Measurements from ENCODE around the gene NR1H3. TPM values are rescaled to one million over a fixed set of nuclear protein-coding genes. Genes with fewer than 3 reads are reported as not detected.

The NR1H3 gene
- total and polyA plus RNA-seq, 10 of the 15 experiments (the other 5 are each of a cell fraction or from before 2014, with no cell fraction given): 2.6 to 8.9 (median 4.5) TPM

- ATAC-seq: peak; percentile 11; the same call in 2 of the 3 replicates
- no peak overlapping the region for H3K4me2 ChIP-seq (ENCODE audit: control insufficient read depth, insufficient read depth)
- RAD21 ChIA-PET (ENCODE audit: unreplicated experiment): interaction anchor here (1.0 to 1.3 kb wide), 2 partner anchors 28 to 212 kb away, joined by 3 to 5 read pairs; no protein-coding TSS in a partner anchor
Observed at GRCh38 chr11:47241841-47242301, 15.9 kb upstream of the NR1H3 start.

More at GRCh38 chr11:47241841-47242301, 15.9 kb upstream of the NR1H3 start:
- in situ Hi-C loops (cut with MboI) (no loop called here), intact Hi-C loops (cut with micrococcal nuclease; ENCODE audit: unreplicated experiment) (no loop called here)
- ChIA-PET SMC1A (ENCODE audit: uncharacterized antibody, unreplicated experiment) (interaction anchor here (1.1 to 1.3 kb wide), 3 partner anchors 9 to 63 kb away, joined by 3 to 4 read pairs (median 3); partner anchors contain the start of gene NR1H3), CTCF (interaction anchor here (0.6 to 0.9 kb wide), 3 partner anchors 17 to 64 kb away, joined by 3 read pairs; no protein-coding TSS in a partner anchor), POLR2A (interaction anchor here (0.5 to 1.6 kb wide), 2 partner anchors 26 to 189 kb away, joined by 4 read pairs; no protein-coding TSS in a partner anchor)
- FAIRE-seq (no peak), DNase-seq (ENCODE audit: low read depth, low spot score) (no peak)
- Histone ChIP-seq H3K9ac (ENCODE audit: control insufficient read depth, insufficient read depth, low read length) (no peak overlapping the region), H3K27ac (ENCODE audit: control insufficient read depth, insufficient read depth) (no peak overlapping the region), H3K4me3 (no peak overlapping the region), H3K4me1 (ENCODE audit: control insufficient read depth, insufficient read depth, low read length) (no peaks in the 10 kb centered on the region; the same call in 1 of the 2 replicates), H4K20me1 (ENCODE audit: control insufficient read depth, insufficient read depth) (0 out of 2 replicates have a peak, but pooled peaks cover 3% of the 10 kb centered on the region), H3K9me3 (replicated peaks; ENCODE audit: control insufficient read depth, insufficient read depth, low read length) (no peaks in the 10 kb centered on the region), H3K79me2 (ENCODE audit: control insufficient read depth, insufficient read depth, low read length) (peaks cover 2% of the 10 kb centered on the region; the same call in 1 of the 2 replicates), H3K36me3 (ENCODE audit: control insufficient read depth in 2 of 2, insufficient read depth in 2 of 2, low read length in 1 of 2) (peaks cover 19 to 26% of the 10 kb centered on the region in 2 experiments), H3K27me3 (replicated peaks in 1 of 2; ENCODE audit: control insufficient read depth in 2 of 2, insufficient read depth in 2 of 2, low read length in 1 of 2) (no peaks in the 10 kb centered on the region), H2AFZ (ENCODE audit: control insufficient read depth, low read depth, low read length) (no peak overlapping the region)
- 100% methylated on average over 3 of the region's 3 CpGs for WGBS (ENCODE audit: insufficient coverage, insufficient replicate concordance, low lambda C conversion rate, missing lambda C conversion rate)
- BruUV-seq (replicated peaks): no TSS peak
- no peak for TF ChIP-seq E2F4 (IDR thresholded peaks at IDR 0.05; ENCODE audit: low read depth, low read length)
- no peak for TF ChIP-seq RAD21 (IDR thresholded peaks at IDR 0.05; ENCODE audit: insufficient read depth, low read depth, low read length)
- no peak for TF ChIP-seq IRF4 (IDR thresholded peaks at IDR 0.05; ENCODE audit: low read depth, low read length)
- TF ChIP-seq EP300 (IDR thresholded peaks at IDR 0.05; ENCODE audit: borderline replicate concordance in 1 of 2, control insufficient read depth in 1 of 2, low read depth in 2 of 2, low read length in 2 of 2): no peak
- TF ChIP-seq CHD2 (IDR thresholded peaks at IDR 0.05; ENCODE audit: borderline replicate concordance, low read depth, low read length): no peak
- no peak for TF ChIP-seq BMI1 (IDR thresholded peaks at IDR 0.05; ENCODE audit: borderline replicate concordance)
- no peak for TF ChIP-seq GABPA (IDR thresholded peaks at IDR 0.05; ENCODE audit: low read depth)
- TF ChIP-seq MXI1 (IDR thresholded peaks at IDR 0.05; ENCODE audit: low read depth, low read length): no peak
- no peak for TF ChIP-seq ZZZ3 (IDR thresholded peaks at IDR 0.05; ENCODE audit: control insufficient read depth, insufficient read length, low read depth)
- TF ChIP-seq FOS (IDR thresholded peaks at IDR 0.05; ENCODE audit: borderline replicate concordance, extremely low read depth, insufficient read length): no peak
- TF ChIP-seq ATF3 (IDR thresholded peaks at IDR 0.05; ENCODE audit: borderline replicate concordance, extremely low read depth, low read depth, low read length): no peak
- TF ChIP-seq ZNF687 (IDR thresholded peaks at IDR 0.05): no peak
- TF ChIP-seq TAF1 (IDR thresholded peaks at IDR 0.05; ENCODE audit: borderline replicate concordance, low read depth, low read length): no peak

Measured in GM12878 (cell line).